HEK293T (cell line): ENCODE data around the gene TSKU.

Source experiments
- CTCF ChIA-PET: fragments of 350-600 bp; formaldehyde crosslinking; extraction: SDS; loops from one replicate; lab custom pipeline; 2021; ENCODE audit warnings: antibody characterized with exemption, inconsistent platforms; lab: Yijun Ruan, JAX
- POLR2A ChIA-PET: fragments of 350-600 bp; formaldehyde crosslinking; extraction: SDS; loops from one replicate; lab custom pipeline; 2020; ENCODE audit warnings: antibody characterized with exemption, inconsistent platforms; lab: Yijun Ruan, JAX
- DNase-seq: peaks from one replicate; pipeline ENCODE4 v3.0.0; 2012; ENCODE audit warnings: mixed read lengths; ENCODE audit errors: extremely low spot score
- ARNT ChIP-seq: fragments of 450-650 bp; IDR thresholded peaks from 2 replicates; pipeline ENCODE4 v1.6.1; 2017; ENCODE audit warnings: mild to moderate bottlenecking
- BHLHE40 ChIP-seq: fragments of 450-650 bp; IDR thresholded peaks from 2 replicates; pipeline ENCODE4 v1.6.1; 2016; ENCODE audit warnings: mild to moderate bottlenecking, moderate library complexity, borderline replicate concordance
- CTBP1 ChIP-seq: fragments of 450-650 bp; IDR thresholded peaks from 2 replicates; pipeline ENCODE4 v1.6.1; 2016; ENCODE audit warnings: borderline replicate concordance
- ELF4 ChIP-seq: fragments of 450-650 bp; IDR thresholded peaks from 2 replicates; pipeline ENCODE4 v1.6.1; 2017; ENCODE audit warnings: antibody characterized with exemption
- FOXA1 ChIP-seq: fragments of 450-650 bp; IDR thresholded peaks from 2 replicates; pipeline ENCODE4 v1.6.1; 2016; ENCODE audit warnings: mild to moderate bottlenecking
- FOXK2 ChIP-seq: fragments of 450-650 bp; IDR thresholded peaks from 2 replicates; pipeline ENCODE4 v1.6.1; 2016; ENCODE audit warnings: mild to moderate bottlenecking
- FOXM1 ChIP-seq: fragments of 450-650 bp; IDR thresholded peaks from 2 replicates; pipeline ENCODE4 v1.6.1; 2017; ENCODE audit warnings: mild to moderate bottlenecking, borderline replicate concordance
- HDGF ChIP-seq: fragments of 450-650 bp; IDR thresholded peaks from 2 replicates; pipeline ENCODE4 v1.6.1; 2017; ENCODE audit warnings: antibody characterized with exemption, borderline replicate concordance
- L3MBTL2 ChIP-seq: fragments of 450-650 bp; conservative IDR thresholded peaks from 2 replicates; pipeline ENCODE4 v1.6.1; 2016; ENCODE audit warnings: mild to moderate bottlenecking
- LEF1 ChIP-seq: fragments of 450-650 bp; IDR thresholded peaks from 2 replicates; pipeline ENCODE4 v1.6.1; 2017; ENCODE audit warnings: mild to moderate bottlenecking, borderline replicate concordance
- NFRKB ChIP-seq: fragments of 450-650 bp; IDR thresholded peaks from 2 replicates; pipeline ENCODE4 v1.6.1; 2016; ENCODE audit warnings: mild to moderate bottlenecking, moderate library complexity
- PKNOX1 ChIP-seq: fragments of 450-650 bp; IDR thresholded peaks from 2 replicates; pipeline ENCODE4 v1.6.1; 2016
- SP1 ChIP-seq: fragments of 450-650 bp; IDR thresholded peaks from 2 replicates; pipeline ENCODE4 v1.6.1; 2017
- SUZ12 ChIP-seq: fragments of 450-650 bp; IDR thresholded peaks from 2 replicates; pipeline ENCODE4 v1.6.1; 2016; ENCODE audit warnings: mild to moderate bottlenecking
- TARDBP ChIP-seq: fragments of 450-650 bp; IDR thresholded peaks from 2 replicates; pipeline ENCODE4 v1.6.1; 2016
- ZNF384 ChIP-seq: fragments of 450-650 bp; IDR thresholded peaks from 2 replicates; pipeline ENCODE4 v1.6.1; 2016

Gene TSKU

GRCh38 chr11:76796511-76797198 lies 13.5 kb downstream of the TSKU start:
- ChIA-PET POLR2A (interaction anchor here (0.6 kb wide), 1 partner anchor 841 kb away, joined by 3 read pairs; no protein-coding TSS in a partner anchor), CTCF (interaction anchor here (2.2 to 4.0 kb wide), 2 partner anchors 9 to 62 kb away, joined by 7 to 20 read pairs; no protein-coding TSS in a partner anchor)
- no peak for DNase-seq
- TF ChIP-seq HDGF (no peak), ARNT (no peak), FOXA1 (no peak), TARDBP (no peak), L3MBTL2 (no peak), LEF1 (no peak), CTBP1 (no peak), ELF4 (no peak)

GRCh38 chr11:76797341-76798201 lies 14.4 kb downstream of the TSKU start:
- ChIA-PET CTCF (interaction anchor here (0.9 to 4.0 kb wide), 5 partner anchors 10 to 122 kb away, joined by 4 to 20 read pairs (median 7); no protein-coding TSS in a partner anchor), POLR2A (interaction anchor here (1.6 kb wide), 2 partner anchors 13 to 27 kb away, joined by 3 to 6 read pairs; no protein-coding TSS in a partner anchor)
- TF ChIP-seq LEF1 (no peak), SUZ12 (no peak), BHLHE40 (no peak), CTBP1 (no peak), SP1 (no peak), L3MBTL2 (no peak), PKNOX1 (no peak), ELF4 (no peak), TARDBP (no peak), FOXK2 (no peak), ARNT (no peak), FOXA1 (no peak), NFRKB (no peak), HDGF (no peak), FOXM1 (no peak), ZNF384 (no peak)
- DNase-seq, result peak; percentile 4

- peak; percentile 3 for DNase-seq
- no peak for TF ChIP-seq CTBP1
- no peak for TF ChIP-seq HDGF
- TF ChIP-seq SP1, result no peak
- TF ChIP-seq PKNOX1, result no peak
- no peak for TF ChIP-seq ARNT
- no peak for TF ChIP-seq FOXM1
- no peak for TF ChIP-seq NFRKB
- no peak for TF ChIP-seq LEF1
- TF ChIP-seq TARDBP, result no peak
- no peak for TF ChIP-seq BHLHE40
- TF ChIP-seq L3MBTL2, result no peak
- no peak for TF ChIP-seq FOXK2
- TF ChIP-seq ELF4, result no peak
- no peak for TF ChIP-seq ZNF384
- TF ChIP-seq FOXA1, result no peak
- no peak for TF ChIP-seq SUZ12
- CTCF ChIA-PET, result interaction anchor here (0.9 to 4.0 kb wide), 5 partner anchors 10 to 122 kb away, joined by 4 to 20 read pairs (median 7); no protein-coding TSS in a partner anchor
- POLR2A ChIA-PET, result interaction anchor here (1.6 kb wide), 2 partner anchors 13 to 26 kb away, joined by 3 to 6 read pairs; no protein-coding TSS in a partner anchor
Measured at GRCh38 chr11:76798202-76798581, 15.0 kb downstream of the TSKU start.

- POLR2A ChIA-PET, result interaction anchor here (1.0 to 1.6 kb wide), 3 partner anchors 14 to 63 kb away, joined by 3 to 6 read pairs (median 3); no protein-coding TSS in a partner anchor
- no peak for TF ChIP-seq ZNF384
- TF ChIP-seq ARNT, result no peak
- TF ChIP-seq FOXK2, result no peak
- no peak for TF ChIP-seq LEF1
- TF ChIP-seq TARDBP, result no peak
- no peak for TF ChIP-seq SP1
- TF ChIP-seq L3MBTL2, result no peak
- no peak for TF ChIP-seq FOXM1
- no peak for TF ChIP-seq BHLHE40
- no peak for TF ChIP-seq HDGF
- CTCF ChIA-PET, result interaction anchor here (0.9 to 4.0 kb wide), 5 partner anchors 10 to 121 kb away, joined by 4 to 20 read pairs (median 7); no protein-coding TSS in a partner anchor
- DNase-seq, result no peak
Measured at GRCh38 chr11:76798671-76799065, 15.5 kb downstream of the TSKU start.

GRCh38 chr11:76799066-76799804 lies 16.1 kb downstream of the TSKU start:
- CTCF ChIA-PET, result interaction anchor here (0.9 to 4.0 kb wide), 7 partner anchors 9 to 121 kb away, joined by 3 to 20 read pairs (median 4); no protein-coding TSS in a partner anchor
- POLR2A ChIA-PET, result interaction anchor here (1.0 to 1.6 kb wide), 3 partner anchors 14 to 64 kb away, joined by 3 to 6 read pairs (median 3); no protein-coding TSS in a partner anchor
- DNase-seq, result peak; percentile 88
- no peak for TF ChIP-seq ELF4
- no peak for TF ChIP-seq NFRKB
- TF ChIP-seq TARDBP, result no peak
- no peak for TF ChIP-seq SUZ12
- no peak; the same call in 1 of the 2 replicates for TF ChIP-seq L3MBTL2
- no peak for TF ChIP-seq BHLHE40
- no peak for TF ChIP-seq ARNT
- no peak for TF ChIP-seq FOXK2
- no peak for TF ChIP-seq LEF1
- TF ChIP-seq ZNF384, result no peak
- TF ChIP-seq HDGF, result no peak
- no peak for TF ChIP-seq SP1
- TF ChIP-seq FOXA1, result no peak
- no peak for TF ChIP-seq FOXM1
- TF ChIP-seq CTBP1, result no peak
- TF ChIP-seq PKNOX1, result no peak
